HCT116 (cell line): ENCODE data around the gene ANAPC5. TPM values are rescaled to one million over a fixed set of nuclear protein-coding genes. Genes with fewer than 3 reads are reported as not detected.
"Not testable (repeated sequence)": the region's sequence is repeated elsewhere in the genome, so short reads cannot be mapped to it uniquely, and the experiment has no call there.

Experiments
- ATAC-seq: fragments of 200-7000 bp; cut with Tn5 transposase; 2 replicates; pipeline ENCODE4 v1.9.1; 2020; ENCODE audit warnings: mild to moderate bottlenecking, moderate library complexity
- BruUV-seq: library from RNA; stranded (reverse); fragments of 400-500 nt; replicated peaks from 2 replicates; lab custom pipeline; 2021; lab: Mats Ljungman, UMichigan
- CTCF ChIA-PET: fragments of 300-600 bp; sonication (Branson Sonifier 250); formaldehyde crosslinking; loops from one replicate; lab custom pipeline; 2021; ENCODE audit warnings: antibody characterized with exemption; lab: Charles Lee
- POLR2A ChIA-PET: fragments of 300-600, 350-600 bp; sonication (Branson Sonifier 250); formaldehyde crosslinking; loops from one replicate; lab custom pipeline; 2021; ENCODE audit warnings: antibody characterized with exemption; lab: Charles Lee
- RAD21 ChIA-PET, 2 experiments: fragments of 300-600 bp; sonication (Branson Sonifier 250); formaldehyde crosslinking; loops; one replicate each; lab custom pipeline; 2023; ENCODE audit warnings: low total read pairs in 2 of 2; ENCODE audit not compliant: uncharacterized antibody in 2 of 2, unreplicated experiment in 2 of 2, low non-redundant PET in 1 of 2; lab: Charles Lee
- DNase-seq: peaks from one replicate; pipeline ENCODE4 v3.0.0-alpha.2; 2010; ENCODE audit warnings: low read depth, low spot score
- H2AFZ ChIP-seq: fragments of 200-600 bp; shearing (Covaris generic), sonication (generic); 2 replicates; pipeline ENCODE4 v1.6.1; 2017; ENCODE audit warnings: low read depth, mixed run types, mixed read lengths, antibody characterized with exemption, low read length; ENCODE audit not compliant: poor library complexity, severe bottlenecking
- H3K27ac ChIP-seq: 2 replicates; pipeline ENCODE4 v1.5.1; 2012; ENCODE audit warnings: low read depth, low read length
- H3K27me3 ChIP-seq: fragments of 200-600 bp; sonication (generic); 2 replicates; pipeline ENCODE4 v1.6.1; 2016; ENCODE audit warnings: mixed run types, low read length, mixed read lengths; ENCODE audit not compliant: insufficient read depth
- H3K36me3 ChIP-seq, 2 experiments: fragments of 200-500 bp in 1 of 2; fragments of 200-600 bp in 1 of 2; sonication (Bioruptor generic) in 1 of 2; sonication (generic) in 1 of 2; 2 replicates each; pipeline versions ENCODE4 v1.5.1 to v1.6.1; 2014 to 2016; ENCODE audit warnings: low read length in 2 of 2, inconsistent platforms in 1 of 2, mixed read lengths in 1 of 2, mixed run types in 1 of 2; ENCODE audit not compliant: insufficient read depth in 2 of 2, control insufficient read depth in 1 of 2
- H3K4me1 ChIP-seq, 2 experiments: fragments of 200-600 bp in 1 of 2; sonication (generic) in 1 of 2; 2 replicates each; pipeline versions ENCODE4 v1.5.1 to v1.6.1; 2012 to 2017; ENCODE audit warnings: low read length in 2 of 2, inconsistent platforms in 1 of 2, mild to moderate bottlenecking in 1 of 2, mixed read lengths in 1 of 2, mixed run types in 1 of 2, moderate library complexity in 1 of 2; ENCODE audit not compliant: insufficient read depth in 2 of 2, control insufficient read depth in 1 of 2
- H3K4me2 ChIP-seq: fragments of 200-600 bp; sonication (generic); 2 replicates; pipeline ENCODE4 v1.6.1; 2017; ENCODE audit warnings: mixed run types, low read length, mixed read lengths
- H3K4me3 ChIP-seq, 2 experiments: fragments of 200-600 bp in 1 of 2; sonication (generic) in 1 of 2; replicated peaks in 1 of 2; 2 replicates each; pipeline ENCODE4 v1.5.1; 2011 to 2016; ENCODE audit warnings: low read length in 2 of 2, control low read depth in 1 of 2, low read depth in 1 of 2, mild to moderate bottlenecking in 1 of 2, mixed read lengths in 1 of 2, mixed run types in 1 of 2
- H3K79me2 ChIP-seq: fragments of 200-600 bp; sonication (generic); 2 replicates; pipeline ENCODE4 v1.6.1; 2017; ENCODE audit warnings: mild to moderate bottlenecking, mixed run types, low read length, moderate library complexity, mixed read lengths; ENCODE audit not compliant: insufficient read depth
- H3K9ac ChIP-seq: fragments of 200-600 bp; sonication (generic); 2 replicates; pipeline ENCODE4 v1.6.1; 2016; ENCODE audit warnings: low read length, mixed read lengths
- H3K9me2 ChIP-seq: fragments of 200-600 bp; sonication (generic), shearing (Covaris generic); 2 replicates; pipeline ENCODE4 v1.6.1; 2017; ENCODE audit warnings: mixed run types, mild to moderate bottlenecking, moderate library complexity; ENCODE audit not compliant: insufficient read depth
- H3K9me3 ChIP-seq, 2 experiments: fragments of 200-500 bp in 1 of 2; fragments of 200-600 bp in 1 of 2; sonication (Bioruptor generic) in 1 of 2; sonication (generic) in 1 of 2; 2 replicates each; pipeline ENCODE4 v1.6.1; 2014 to 2017; ENCODE audit warnings: low read length in 2 of 2, mixed read lengths in 2 of 2, inconsistent platforms in 1 of 2, low read depth in 1 of 2, mild to moderate bottlenecking in 1 of 2, mixed run types in 1 of 2, moderate library complexity in 1 of 2; ENCODE audit not compliant: control insufficient read depth in 1 of 2, insufficient read depth in 1 of 2
- H4K20me1 ChIP-seq: fragments of 200-600 bp; sonication (generic), shearing (Covaris generic); 2 replicates; pipeline ENCODE4 v1.6.1; 2017; ENCODE audit warnings: mixed run types, mild to moderate bottlenecking, moderate library complexity; ENCODE audit not compliant: insufficient read depth
- CBX3 ChIP-seq: IDR thresholded peaks from 2 replicates; pipeline ENCODE4 v1.6.1; 2012; ENCODE audit warnings: low read depth
- EGR1 ChIP-seq: IDR thresholded peaks from 2 replicates; pipeline ENCODE4 v1.6.1; 2012; ENCODE audit warnings: low read depth
- JUND ChIP-seq: IDR thresholded peaks from 2 replicates; pipeline ENCODE4 v1.6.1; 2012
- POLR2A ChIP-seq: IDR thresholded peaks from 2 replicates; pipeline ENCODE4 v1.7.0; 2011; ENCODE audit warnings: borderline replicate concordance; ENCODE audit not compliant: insufficient read depth, insufficient read length; ENCODE audit errors: extremely low read depth
- POLR2AphosphoS5 ChIP-seq: IDR thresholded peaks from 2 replicates; pipeline ENCODE4 v1.6.1; 2011; ENCODE audit warnings: mild to moderate bottlenecking, low read depth, low read length, moderate library complexity
- RAD21 ChIP-seq: IDR thresholded peaks from 2 replicates; pipeline ENCODE4 v1.6.1; 2012; ENCODE audit warnings: low read depth, mild to moderate bottlenecking
- SIN3A ChIP-seq: IDR thresholded peaks from 2 replicates; pipeline ENCODE4 v1.6.1; 2012; ENCODE audit warnings: low read depth
- SRF ChIP-seq: IDR thresholded peaks from 2 replicates; pipeline ENCODE4 v1.6.1; 2012; ENCODE audit warnings: low read depth
- TCF7L2 ChIP-seq: IDR thresholded peaks from 2 replicates; pipeline ENCODE4 v1.7.0; 2011; ENCODE audit warnings: borderline replicate concordance, inconsistent platforms; ENCODE audit not compliant: insufficient read depth, insufficient read length; ENCODE audit errors: extremely low read depth
- YY1 ChIP-seq: IDR thresholded peaks from 2 replicates; pipeline ENCODE4 v1.6.1; 2011; ENCODE audit warnings: low read length, low read depth, moderate library complexity, mild to moderate bottlenecking; ENCODE audit not compliant: insufficient replicate concordance; ENCODE audit errors: extremely low read depth
- intact Hi-C: fragments of 100-400 bp; cut with micrococcal nuclease; formaldehyde crosslinking; loops from 2 replicates; pipeline ENCODE4 v1.10.0; 2022
- total RNA-seq: library from RNA; stranded (reverse); gene quantifications from one replicate; pipeline ENCODE4 v1.2.1, GENCODE V29; 2021; ENCODE audit not compliant: unreplicated experiment
- TF ChIP-seq, protein P1 (sequence below): IDR thresholded peaks from 2 replicates; pipeline ENCODE4 v1.6.1; 2012; ENCODE audit warnings: low read depth
- TF ChIP-seq, protein P2 (sequence below): IDR thresholded peaks from 2 replicates; pipeline ENCODE4 v1.6.1; 2012

The ANAPC5 gene
- total RNA-seq, 1 experiment from 2014 or later = 112 TPM

DNA sequence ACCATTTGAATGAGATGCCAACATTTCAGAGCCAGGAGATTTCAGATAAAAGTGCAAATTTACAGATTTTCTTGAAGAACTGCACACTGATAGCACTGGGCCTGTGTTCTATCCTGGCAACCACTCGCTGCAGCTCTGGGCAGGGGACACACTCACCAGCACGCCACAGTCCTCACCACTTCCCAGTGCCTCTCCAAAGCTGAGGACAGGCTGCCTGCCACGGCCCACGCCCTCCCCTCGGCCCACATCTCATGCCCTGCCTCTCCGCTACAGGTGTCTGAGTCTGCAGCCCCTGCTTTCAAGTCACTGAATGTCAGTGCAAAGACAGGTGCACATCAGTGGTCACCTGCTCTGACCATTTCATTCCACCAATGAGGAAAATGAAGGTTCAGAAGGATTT lies 68.4 kb downstream of the ANAPC5 start:
- Histone ChIP-seq H4K20me1 (no peaks in the 10 kb centered on the region), H3K79me2 (peaks cover 33% of the 10 kb centered on the region; the same call in 1 of the 2 replicates), H3K36me3 (no peaks in the 10 kb centered on the region), H3K4me1 (no peaks in the 10 kb centered on the region; a peak in 1 of 4 replicates), H3K4me2 (no peak overlapping the region), H3K27ac (no peak overlapping the region), H2AFZ (no peak overlapping the region), H3K4me3 (no peak overlapping the region), H3K9ac (no peak overlapping the region), H3K9me2 (no peaks in the 10 kb centered on the region), H3K9me3 (no peaks in the 10 kb centered on the region), H3K27me3 (no peaks in the 10 kb centered on the region)
- DNase-seq (no peak), ATAC-seq (no peak)
- no peak for TF ChIP-seq POLR2A
- intact Hi-C loops = no loop called here
- ChIA-PET CTCF (no interaction called here), POLR2A (no interaction called here), RAD21 (no interaction called here)
- no TSS peak for BruUV-seq

- Histone ChIP-seq H3K9ac (no peak overlapping the region), H3K9me2 (no peaks in the 10 kb centered on the region), H3K27ac (no peak overlapping the region), H3K79me2 (peaks cover 35% of the 10 kb centered on the region; the same call in 1 of the 2 replicates), H3K36me3 (no peaks in the 10 kb centered on the region), H3K4me2 (no peak overlapping the region), H3K9me3 (no peaks in the 10 kb centered on the region), H4K20me1 (no peaks in the 10 kb centered on the region), H3K4me3 (no peak overlapping the region), H3K4me1 (no peaks in the 10 kb centered on the region; a peak in 1 of 4 replicates), H3K27me3 (no peaks in the 10 kb centered on the region), H2AFZ (no peak overlapping the region)
- no peak for DNase-seq
- TF ChIP-seq SRF = no peak
- no peak for TF ChIP-seq POLR2A
- TF ChIP-seq, protein P1, sequence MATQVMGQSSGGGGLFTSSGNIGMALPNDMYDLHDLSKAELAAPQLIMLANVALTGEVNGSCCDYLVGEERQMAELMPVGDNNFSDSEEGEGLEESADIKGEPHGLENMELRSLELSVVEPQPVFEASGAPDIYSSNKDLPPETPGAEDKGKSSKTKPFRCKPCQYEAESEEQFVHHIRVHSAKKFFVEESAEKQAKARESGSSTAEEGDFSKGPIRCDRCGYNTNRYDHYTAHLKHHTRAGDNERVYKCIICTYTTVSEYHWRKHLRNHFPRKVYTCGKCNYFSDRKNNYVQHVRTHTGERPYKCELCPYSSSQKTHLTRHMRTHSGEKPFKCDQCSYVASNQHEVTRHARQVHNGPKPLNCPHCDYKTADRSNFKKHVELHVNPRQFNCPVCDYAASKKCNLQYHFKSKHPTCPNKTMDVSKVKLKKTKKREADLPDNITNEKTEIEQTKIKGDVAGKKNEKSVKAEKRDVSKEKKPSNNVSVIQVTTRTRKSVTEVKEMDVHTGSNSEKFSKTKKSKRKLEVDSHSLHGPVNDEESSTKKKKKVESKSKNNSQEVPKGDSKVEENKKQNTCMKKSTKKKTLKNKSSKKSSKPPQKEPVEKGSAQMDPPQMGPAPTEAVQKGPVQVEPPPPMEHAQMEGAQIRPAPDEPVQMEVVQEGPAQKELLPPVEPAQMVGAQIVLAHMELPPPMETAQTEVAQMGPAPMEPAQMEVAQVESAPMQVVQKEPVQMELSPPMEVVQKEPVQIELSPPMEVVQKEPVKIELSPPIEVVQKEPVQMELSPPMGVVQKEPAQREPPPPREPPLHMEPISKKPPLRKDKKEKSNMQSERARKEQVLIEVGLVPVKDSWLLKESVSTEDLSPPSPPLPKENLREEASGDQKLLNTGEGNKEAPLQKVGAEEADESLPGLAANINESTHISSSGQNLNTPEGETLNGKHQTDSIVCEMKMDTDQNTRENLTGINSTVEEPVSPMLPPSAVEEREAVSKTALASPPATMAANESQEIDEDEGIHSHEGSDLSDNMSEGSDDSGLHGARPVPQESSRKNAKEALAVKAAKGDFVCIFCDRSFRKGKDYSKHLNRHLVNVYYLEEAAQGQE = no peak
- TF ChIP-seq RAD21 = no peak
- TF ChIP-seq TCF7L2 = no peak
- no peak for TF ChIP-seq EGR1
- TF ChIP-seq, protein P2, sequence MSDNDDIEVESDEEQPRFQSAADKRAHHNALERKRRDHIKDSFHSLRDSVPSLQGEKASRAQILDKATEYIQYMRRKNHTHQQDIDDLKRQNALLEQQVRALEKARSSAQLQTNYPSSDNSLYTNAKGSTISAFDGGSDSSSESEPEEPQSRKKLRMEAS = no peak
- no peak for TF ChIP-seq SIN3A
- no peak for TF ChIP-seq JUND
- no peak for TF ChIP-seq YY1
- no peak for TF ChIP-seq CBX3
- no peak for TF ChIP-seq POLR2AphosphoS5
- ChIA-PET CTCF (no interaction called here), RAD21 (no interaction called here), POLR2A (no interaction called here)
- no TSS peak for BruUV-seq
- intact Hi-C loops = no loop called here
- no peak for ATAC-seq
Measured at GRCh38 chr12:121283388-121283787, 68.8 kb downstream of the ANAPC5 start.

- POLR2A ChIA-PET, H3K4me3 ChIP-seq, H2AFZ ChIP-seq, ATAC-seq, H3K36me3 ChIP-seq, H3K27ac ChIP-seq, BruUV-seq, H3K4me1 ChIP-seq, H3K9ac ChIP-seq, H3K9me2 ChIP-seq, H4K20me1 ChIP-seq, H3K27me3 ChIP-seq, CTCF ChIA-PET, H3K4me2 ChIP-seq, RAD21 ChIA-PET, DNase-seq, H3K9me3 ChIP-seq, intact Hi-C loops: not testable (repeated sequence)
- H3K79me2 ChIP-seq = peaks cover 40% of the 10 kb centered on the region; the same call in 1 of the 2 replicates
Measured at GRCh38 chr12:121282910-121283309, 69.3 kb downstream of the ANAPC5 start.
